H9 (cell line): ENCODE data around the gene GCNT2. TPM values are rescaled to one million over a fixed set of nuclear protein-coding genes. Genes with fewer than 3 reads are reported as not detected.

ENCODE experiments used
- DNase-seq: peaks from one replicate; pipeline ENCODE4 v3.0.0-alpha.2; 2017
- H2AFZ ChIP-seq: one replicate; pipeline ENCODE4 v1.6.1; 2013; ENCODE audit warnings: mild to moderate bottlenecking, low read length, control low read depth, moderate library complexity
- H2AK5ac ChIP-seq: 2 replicates; pipeline ENCODE4 v1.6.1; 2013; ENCODE audit warnings: low read length, control low read depth, mixed read lengths; ENCODE audit not compliant: insufficient read length
- H2BK120ac ChIP-seq: one replicate; pipeline ENCODE4 v1.6.1; 2013; ENCODE audit warnings: low read depth, mild to moderate bottlenecking, low read length, control low read depth, inconsistent platforms; ENCODE audit not compliant: poor library complexity, severe bottlenecking
- H2BK12ac ChIP-seq: 2 replicates; pipeline ENCODE4 v1.6.1; 2013; ENCODE audit warnings: low read length, control low read depth, mixed read lengths, low read depth; ENCODE audit not compliant: insufficient read length
- H2BK15ac ChIP-seq: 2 replicates; pipeline ENCODE4 v1.6.1; 2013; ENCODE audit warnings: low read depth, low read length, control low read depth
- H2BK20ac ChIP-seq: one replicate; pipeline ENCODE4 v1.6.1; 2013; ENCODE audit warnings: low read depth, mild to moderate bottlenecking, low read length, control low read depth, inconsistent platforms; ENCODE audit not compliant: poor library complexity, severe bottlenecking
- H2BK5ac ChIP-seq: 2 replicates; pipeline ENCODE4 v1.6.1; 2013; ENCODE audit warnings: low read length, control low read depth, mixed read lengths; ENCODE audit not compliant: insufficient read length
- H3K14ac ChIP-seq: 2 replicates; pipeline ENCODE4 v1.6.1; 2013; ENCODE audit warnings: low read length, control low read depth; ENCODE audit not compliant: insufficient read depth
- H3K18ac ChIP-seq: 2 replicates; pipeline ENCODE4 v1.6.1; 2013; ENCODE audit warnings: low read depth, mild to moderate bottlenecking, mixed read lengths, low read length, control low read depth; ENCODE audit not compliant: insufficient read length
- H3K23ac ChIP-seq: 2 replicates; pipeline ENCODE4 v1.6.1; 2013; ENCODE audit warnings: low read length, control low read depth, mixed read lengths, low read depth; ENCODE audit not compliant: insufficient read length
- H3K23me2 ChIP-seq: 2 replicates; pipeline ENCODE4 v1.6.1; 2013; ENCODE audit warnings: low read depth, mild to moderate bottlenecking, mixed read lengths, low read length, control low read depth; ENCODE audit not compliant: insufficient read length, poor library complexity, severe bottlenecking
- H3K27ac ChIP-seq: 2 replicates; pipeline ENCODE4 v1.5.1; 2013; ENCODE audit warnings: low read length, control low read depth, mixed read lengths, low read depth; ENCODE audit not compliant: insufficient read length
- H3K27me3 ChIP-seq: 2 replicates; pipeline ENCODE4 v1.6.1; 2013; ENCODE audit warnings: low read length, control low read depth, inconsistent platforms; ENCODE audit not compliant: insufficient read depth
- H3K4ac ChIP-seq: 2 replicates; pipeline ENCODE4 v1.6.1; 2013; ENCODE audit warnings: low read depth, mild to moderate bottlenecking, control low read depth, inconsistent platforms, low read length, moderate library complexity
- H3K4me1 ChIP-seq: 2 replicates; pipeline ENCODE4 v1.6.1; 2013; ENCODE audit warnings: low read length, control low read depth, inconsistent platforms; ENCODE audit not compliant: insufficient read depth
- H3K4me2 ChIP-seq: 2 replicates; pipeline ENCODE4 v1.6.1; 2013; ENCODE audit warnings: low read length, control low read depth, mixed read lengths; ENCODE audit not compliant: insufficient read length, insufficient read depth
- H3K56ac ChIP-seq: 2 replicates; pipeline ENCODE4 v1.6.1; 2013; ENCODE audit warnings: low read depth, mild to moderate bottlenecking, mixed read lengths, low read length, control low read depth; ENCODE audit not compliant: insufficient read length
- H3K79me1 ChIP-seq: 2 replicates; pipeline ENCODE4 v1.6.1; 2013; ENCODE audit warnings: low read depth, mild to moderate bottlenecking, moderate library complexity, low read length, control low read depth, inconsistent platforms; ENCODE audit not compliant: insufficient read depth, poor library complexity, severe bottlenecking
- H3K79me2 ChIP-seq: 2 replicates; pipeline ENCODE4 v1.6.1; 2013; ENCODE audit warnings: low read length, control low read depth, inconsistent platforms; ENCODE audit not compliant: insufficient read depth
- H3K9ac ChIP-seq: 2 replicates; pipeline ENCODE4 v1.6.1; 2013; ENCODE audit warnings: low read length, control low read depth, mixed read lengths; ENCODE audit not compliant: insufficient read length; ENCODE audit errors: extremely low read depth
- H3K9me3 ChIP-seq: one replicate; pipeline ENCODE4 v1.6.1; 2013; ENCODE audit warnings: low read depth, low read length, inconsistent platforms; ENCODE audit not compliant: control insufficient read depth
- H3T11ph ChIP-seq: one replicate; pipeline ENCODE4 v1.6.1; 2013; ENCODE audit warnings: mild to moderate bottlenecking, low read length, control low read depth, inconsistent platforms
- H4K20me1 ChIP-seq: one replicate; pipeline ENCODE4 v1.6.1; 2013; ENCODE audit not compliant: control insufficient read depth, insufficient read length, insufficient read depth
- H4K5ac ChIP-seq: 2 replicates; pipeline ENCODE4 v1.6.1; 2013; ENCODE audit warnings: low read depth, mild to moderate bottlenecking, mixed read lengths, low read length, control low read depth; ENCODE audit not compliant: insufficient read length
- H4K8ac ChIP-seq: replicated peaks from 2 replicates; pipeline ENCODE4 v1.6.1; 2013; ENCODE audit warnings: low read length, control low read depth, mixed read lengths, low read depth; ENCODE audit not compliant: insufficient read length
- H4K91ac ChIP-seq: 2 replicates; pipeline ENCODE4 v1.6.1; 2013; ENCODE audit warnings: low read depth, mild to moderate bottlenecking, moderate library complexity, mixed read lengths, low read length, control low read depth; ENCODE audit not compliant: insufficient read length
- H3K27ac Mint-ChIP-seq, 3 experiments: 2 replicates in 2 of 3; 3 replicates in 1 of 3; pipeline ENCODE4 v1.8.0; 2020 to 2021; ENCODE audit warnings: mixed read lengths in 3 of 3, mild to moderate bottlenecking in 1 of 3, moderate library complexity in 1 of 3
- H3K27me3 Mint-ChIP-seq: 2 replicates; pipeline ENCODE4 v1.8.0; 2021; ENCODE audit warnings: low read depth, mild to moderate bottlenecking, moderate library complexity, mixed read lengths
- H3K36me3 Mint-ChIP-seq, 3 experiments: 2 replicates in 2 of 3; 3 replicates in 1 of 3; pipeline ENCODE4 v1.8.0; 2020 to 2021; ENCODE audit warnings: low read depth in 3 of 3, mixed read lengths in 3 of 3; ENCODE audit not compliant: insufficient read depth in 1 of 3
- H3K4me1 Mint-ChIP-seq, 2 experiments: 2 replicates each; pipeline ENCODE4 v1.8.0; 2020; ENCODE audit warnings: mixed read lengths in 2 of 2
- H3K4me3 Mint-ChIP-seq, 2 experiments: 2 replicates in 1 of 2; 3 replicates in 1 of 2; pipeline ENCODE4 v1.8.0; 2020 to 2021; ENCODE audit warnings: mild to moderate bottlenecking in 2 of 2, mixed read lengths in 2 of 2, moderate library complexity in 1 of 2
- H3K9me3 Mint-ChIP-seq, 2 experiments: 2 replicates in 1 of 2; 3 replicates in 1 of 2; pipeline ENCODE4 v1.8.0; 2020; ENCODE audit warnings: mild to moderate bottlenecking in 2 of 2, mixed read lengths in 2 of 2, moderate library complexity in 1 of 2
- CTCF ChIP-seq: fragments of 200-600 bp; sonication (generic); conservative IDR thresholded peaks from 3 replicates; pipeline ENCODE4 v1.8.0; 2021; ENCODE audit warnings: antibody characterized with exemption, mild to moderate bottlenecking
- WGBS: extraction: QIAGEN DNeasy Blood & Tissue Kit; methylation state at CpG from one replicate; pipeline ENCODE4 v1.1.7; 2013; ENCODE audit warnings: missing lambda C conversion rate, low lambda C conversion rate, mixed read lengths; ENCODE audit not compliant: insufficient read length; ENCODE audit errors: extremely low coverage; 5-methylcytosine and 5-hydroxymethylcytosine counted together
- total RNA-seq: library from RNA; stranded (reverse); gene quantifications from 2 replicates; pipeline ENCODE4 v1.2.1, GENCODE V29; 2021

Gene GCNT2
- total RNA-seq, 1 experiment from 2014 or later: 41.7 TPM

GRCh38 chr6:10588562-10589428, 67.6 kb downstream of the GCNT2 start:
- H3K23me2 ChIP-seq: peaks cover 12% of the 10 kb centered on the region
- H3K36me3 Mint-ChIP-seq: peaks cover 3 to 8% (median 6%) of the 10 kb centered on the region in 3 experiments; a peak in 6 of 7 replicates
- peaks cover 54 to 55% of the 10 kb centered on the region in 2 experiments for H3K4me1 Mint-ChIP-seq
- H2BK5ac ChIP-seq: no peak overlapping the region
- peaks cover 44% of the 10 kb centered on the region; the same call in 1 of the 2 replicates for H3K79me2 ChIP-seq
- no peak overlapping the region for H2BK12ac ChIP-seq
- H3K27ac Mint-ChIP-seq: no peak overlapping the region
- WGBS: 98% methylated on average over 6 of the region's 7 CpGs
- H2AK5ac ChIP-seq: peak overlapping the region; percentile 2
- H3K4ac ChIP-seq: no peak overlapping the region
- no peak overlapping the region for H3T11ph ChIP-seq
- H3K4me2 ChIP-seq: peak overlapping the region; percentile 96
- H3K18ac ChIP-seq: peak overlapping the region; percentile 31
- H3K4me3 Mint-ChIP-seq: no peak overlapping the region
- H4K20me1 ChIP-seq: peaks cover 2% of the 10 kb centered on the region
- H3K9ac ChIP-seq: peak overlapping the region; percentile 40
- no peaks in the 10 kb centered on the region for H3K9me3 ChIP-seq
- peak overlapping the region; percentile 25 for H4K5ac ChIP-seq
- H3K56ac ChIP-seq: no peak overlapping the region
- no peak for TF ChIP-seq CTCF
- H2BK120ac ChIP-seq: no peak overlapping the region
- peak overlapping the region; percentile 63 for H4K8ac ChIP-seq
- H3K23ac ChIP-seq: peak overlapping the region; percentile 11
- peak overlapping the region; percentile 35 for H3K27ac ChIP-seq
- H2BK20ac ChIP-seq: no peak overlapping the region
- H3K27me3 ChIP-seq: no peaks in the 10 kb centered on the region
- peak overlapping the region; percentile 19; the same call in 1 of the 2 replicates for H3K14ac ChIP-seq
- peak overlapping the region; percentile 5 for H4K91ac ChIP-seq
- DNase-seq: no peak
- no peak overlapping the region for H2AFZ ChIP-seq
- no peaks in the 10 kb centered on the region; a peak in 2 of 5 replicates for H3K9me3 Mint-ChIP-seq
- H3K79me1 ChIP-seq: no peaks in the 10 kb centered on the region
- H3K27me3 Mint-ChIP-seq: no peaks in the 10 kb centered on the region
- no peak overlapping the region for H2BK15ac ChIP-seq
- H3K4me1 ChIP-seq: peaks cover 33% of the 10 kb centered on the region; the same call in 1 of the 2 replicates
